Gastrocnemius medialis (tissue), 4 donors: ENCODE results near the gene KLHDC4. TPM values are rescaled to one million over a fixed set of nuclear protein-coding genes. Genes with fewer than 3 reads are reported as not detected.

Experiments
- ATAC-seq, 2 donors: fragments of 150-250 bp; one replicate each; pipeline ENCODE4 v1.9.1; 2016
- DNase-seq, 2 donors: peaks; one replicate each; pipeline ENCODE4 v3.0.0-alpha.2; 2019
- H3K27ac ChIP-seq, 4 donors: fragments of 200-600 bp; sonication (generic); 1 replicate in 1 of 4; 2 replicates in 3 of 4; pipeline ENCODE4 v1.5.1; 2016 to 2018; ENCODE audit warnings: mild to moderate bottlenecking in 2 of 4, moderate library complexity in 1 of 4
- H3K27me3 ChIP-seq, 3 donors: fragments of 200-600 bp; sonication (generic) in 2 of 3; 1 replicate in 1 of 3; 2 replicates in 2 of 3; pipeline versions ENCODE4 v1.5.1 to v1.6.0; 2016 to 2019; ENCODE audit warnings: mild to moderate bottlenecking in 1 of 3, moderate library complexity in 1 of 3
- H3K36me3 ChIP-seq, 2 donors: fragments of 200-600 bp; sonication (generic) in 1 of 2; one replicate each; pipeline ENCODE4 v1.5.1; 2017 to 2018
- H3K4me1 ChIP-seq, 2 donors: fragments of 200-600 bp; sonication (generic) in 1 of 2; one replicate each; pipeline ENCODE4 v1.5.1; 2016 to 2017; ENCODE audit warnings: mild to moderate bottlenecking in 2 of 2
- H3K4me3 ChIP-seq, 4 donors: fragments of 200-600 bp; sonication (generic) in 3 of 4; 1 replicate in 1 of 4; 2 replicates in 3 of 4; pipeline ENCODE4 v1.5.1; 2016 to 2019; ENCODE audit warnings: mild to moderate bottlenecking in 2 of 4
- H3K9me3 ChIP-seq, 3 donors: fragments of 200-600 bp; sonication (generic) in 2 of 3; 1 replicate in 1 of 3; 2 replicates in 2 of 3; pipeline ENCODE4 v1.5.1; 2016 to 2019
- POLR2A ChIP-seq, 2 donors: fragments of 450-650 bp; IDR thresholded peaks; one replicate each; pipeline ENCODE4 v1.6.1; 2017; ENCODE audit warnings: antibody characterized with exemption in 2 of 2, mild to moderate bottlenecking in 2 of 2, moderate library complexity in 2 of 2
- in situ Hi-C, 4 donors: fragments of 200-750 bp; cut with MboI; loops; one replicate each; pipeline versions ENCODE4 v1.15.0 to v1.8.0; 2017; ENCODE audit warnings: low sequenced_read_pairs in 4 of 4
- intact Hi-C: fragments of 100-400 bp; cut with DNase I; formaldehyde crosslinking; loops from one replicate; pipeline ENCODE4 v1.15.1; 2023; ENCODE audit warnings: low total_unique reads
- total RNA-seq, 4 donors: library from RNA; depleted of rRNA; stranded (reverse); fragments of >200 nt; gene quantifications; one replicate each; pipeline versions ENCODE4 v1.1.0 to v1.2.3, GENCODE V29; 2016
- TF ChIP-seq, protein P1 (sequence below), 5 experiments: fragments of 450-650 bp in 3 of 5; fragments of 200-600 bp in 2 of 5; sonication (generic) in 2 of 5; IDR thresholded peaks in 4 of 5; conservative IDR thresholded peaks in 1 of 5; 1 replicate in 4 of 5; 2 replicates in 1 of 5; pipeline ENCODE4 v1.5.1; 2016 to 2019; ENCODE audit warnings: antibody characterized with exemption in 5 of 5, mild to moderate bottlenecking in 3 of 5, moderate library complexity in 3 of 5

KLHDC4 gene
- total RNA-seq, 4 donors from 2014 or later: 8.2 to 12.7 (median 10.4) TPM

DNA sequence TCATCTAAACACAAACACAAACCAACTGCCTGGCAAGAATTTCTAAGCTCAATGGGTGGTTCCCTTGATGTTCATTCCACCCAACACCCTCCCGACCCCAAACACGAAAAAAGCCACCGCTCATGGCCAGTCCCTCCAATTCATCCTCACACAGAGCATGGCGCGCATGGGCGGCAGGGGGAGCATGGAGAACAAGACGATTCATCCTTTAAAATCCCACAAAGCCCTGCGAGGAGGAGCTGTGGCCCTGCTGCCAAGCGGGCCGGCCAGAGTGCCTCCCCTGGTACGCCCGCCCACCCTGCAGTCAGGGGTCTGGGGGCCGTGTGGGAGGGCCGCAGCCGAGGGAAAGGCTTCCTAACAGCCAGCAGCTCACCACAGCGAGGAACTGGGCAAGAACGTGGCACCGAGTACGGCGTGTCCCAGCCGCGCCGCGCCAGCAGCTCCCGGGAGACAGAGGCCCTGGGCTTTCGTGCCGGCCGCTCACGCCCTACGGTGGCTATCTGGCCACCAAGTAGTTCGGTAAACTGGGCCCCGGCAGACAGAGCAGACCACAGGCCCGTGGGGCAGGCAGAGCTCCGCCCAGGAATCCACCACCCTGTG, 60.9 kb downstream of the KLHDC4 start:
- no peaks in the 10 kb centered on the region for H3K27me3 ChIP-seq
- no peaks in the 10 kb centered on the region for H3K4me1 ChIP-seq
- intact Hi-C loops: no loop called here
- H3K9me3 ChIP-seq: no peaks in the 10 kb centered on the region
- peaks cover 0 to 30% of the 10 kb centered on the region in 2 donors for H3K36me3 ChIP-seq
- in situ Hi-C loops: no loop called here
- DNase-seq (no peak), ATAC-seq (no peak)
- TF ChIP-seq POLR2A (IDR thresholded peaks at IDR 0.05): no peak
- TF ChIP-seq, protein P1, sequence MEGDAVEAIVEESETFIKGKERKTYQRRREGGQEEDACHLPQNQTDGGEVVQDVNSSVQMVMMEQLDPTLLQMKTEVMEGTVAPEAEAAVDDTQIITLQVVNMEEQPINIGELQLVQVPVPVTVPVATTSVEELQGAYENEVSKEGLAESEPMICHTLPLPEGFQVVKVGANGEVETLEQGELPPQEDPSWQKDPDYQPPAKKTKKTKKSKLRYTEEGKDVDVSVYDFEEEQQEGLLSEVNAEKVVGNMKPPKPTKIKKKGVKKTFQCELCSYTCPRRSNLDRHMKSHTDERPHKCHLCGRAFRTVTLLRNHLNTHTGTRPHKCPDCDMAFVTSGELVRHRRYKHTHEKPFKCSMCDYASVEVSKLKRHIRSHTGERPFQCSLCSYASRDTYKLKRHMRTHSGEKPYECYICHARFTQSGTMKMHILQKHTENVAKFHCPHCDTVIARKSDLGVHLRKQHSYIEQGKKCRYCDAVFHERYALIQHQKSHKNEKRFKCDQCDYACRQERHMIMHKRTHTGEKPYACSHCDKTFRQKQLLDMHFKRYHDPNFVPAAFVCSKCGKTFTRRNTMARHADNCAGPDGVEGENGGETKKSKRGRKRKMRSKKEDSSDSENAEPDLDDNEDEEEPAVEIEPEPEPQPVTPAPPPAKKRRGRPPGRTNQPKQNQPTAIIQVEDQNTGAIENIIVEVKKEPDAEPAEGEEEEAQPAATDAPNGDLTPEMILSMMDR (IDR thresholded peaks at IDR 0.05 in 4 of 5, conservative IDR thresholded peaks at IDR 0.05 in 1 of 5): no peak
- no peak overlapping the region for H3K4me3 ChIP-seq
- H3K27ac ChIP-seq: no peak overlapping the region

DNA sequence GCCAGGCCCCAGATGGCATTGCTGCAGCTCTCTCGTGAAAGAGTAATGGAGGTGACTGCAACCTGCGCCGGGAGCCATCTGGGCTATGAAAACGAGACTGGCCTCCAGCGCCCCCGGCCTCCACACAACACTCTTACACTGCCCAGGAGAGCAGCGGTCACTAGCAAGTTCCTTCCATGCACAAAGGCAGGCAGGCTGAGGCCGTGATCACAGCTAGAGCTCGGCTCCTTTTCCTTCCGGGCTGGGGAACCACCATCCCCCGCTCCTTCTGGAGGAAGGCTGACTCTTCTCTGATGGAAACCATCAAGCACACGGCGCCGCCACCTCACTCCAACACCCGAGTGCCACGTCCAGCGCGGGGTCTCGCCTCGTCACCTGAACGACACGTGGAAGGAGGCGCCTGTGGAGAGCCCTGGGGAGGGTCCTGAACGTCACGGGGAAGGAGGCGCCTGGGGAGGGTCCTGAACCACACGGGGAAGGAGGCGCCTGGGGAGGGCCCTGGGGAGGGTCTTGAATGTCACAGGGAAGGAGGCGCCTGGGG, 61.9 kb downstream of the KLHDC4 start:
- H3K36me3 ChIP-seq: peaks cover 0 to 20% of the 10 kb centered on the region in 2 donors
- intact Hi-C loops: no loop called here
- no peak overlapping the region for H3K4me3 ChIP-seq
- TF ChIP-seq, protein P1 (IDR thresholded peaks at IDR 0.05 in 4 of 5, conservative IDR thresholded peaks at IDR 0.05 in 1 of 5): no peak
- TF ChIP-seq POLR2A (IDR thresholded peaks at IDR 0.05): no peak
- H3K9me3 ChIP-seq: no peaks in the 10 kb centered on the region
- no peaks in the 10 kb centered on the region for H3K27me3 ChIP-seq
- no peak for ATAC-seq
- H3K4me1 ChIP-seq: no peaks in the 10 kb centered on the region
- in situ Hi-C loops: no loop called here
- no peak for DNase-seq
- H3K27ac ChIP-seq: no peak overlapping the region

DNA sequence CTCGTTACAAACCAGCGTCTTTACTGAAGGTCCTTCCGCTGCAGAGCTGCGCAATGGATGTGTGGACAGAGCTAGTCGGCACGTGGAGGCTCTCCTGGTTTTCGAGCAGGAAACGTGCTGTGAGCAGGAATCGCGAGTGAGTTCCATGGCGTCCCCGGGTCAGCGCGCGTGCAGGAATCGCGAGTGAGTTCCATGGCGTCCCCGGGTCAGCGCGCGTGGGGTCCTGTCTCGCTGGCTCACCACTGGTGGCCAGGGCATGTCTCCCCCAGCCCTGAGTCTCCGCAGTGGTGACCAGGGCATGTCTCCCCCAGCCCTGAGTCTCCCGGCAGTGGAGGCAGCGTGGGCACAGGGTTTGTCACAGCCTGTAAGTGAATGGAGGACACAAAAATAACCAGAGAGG, 62.7 kb downstream of the KLHDC4 start:
- intact Hi-C loops: no loop called here

DNA sequence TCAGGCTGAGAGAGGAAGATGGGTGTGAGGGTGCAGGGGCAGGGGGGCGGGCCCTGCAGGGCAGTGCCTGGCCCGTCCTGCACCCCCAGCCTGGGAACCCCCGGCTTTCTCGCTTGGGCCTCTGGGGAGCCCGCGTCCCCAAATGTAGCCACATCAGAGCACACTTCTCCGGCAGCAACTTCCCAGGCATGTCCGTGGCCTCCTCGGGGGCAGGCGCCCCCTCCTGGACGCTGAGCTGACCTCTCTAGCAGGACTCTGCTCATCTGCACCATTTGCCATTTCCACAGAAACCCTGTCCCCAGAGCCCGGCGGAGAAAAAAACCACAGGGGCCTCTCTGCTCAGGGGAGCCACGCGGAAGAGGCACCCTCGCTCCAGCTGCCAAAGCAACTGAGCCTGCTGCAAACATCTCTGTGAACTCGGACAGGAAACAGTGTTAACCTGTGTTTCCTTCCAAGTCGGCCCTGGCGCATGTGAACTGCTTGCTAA, 63.4 kb downstream of the KLHDC4 start:
- Histone ChIP-seq H3K4me1 (no peaks in the 10 kb centered on the region), H3K9me3 (no peaks in the 10 kb centered on the region), H3K4me3 (no peak overlapping the region), H3K27me3 (no peaks in the 10 kb centered on the region), H3K27ac (no peak overlapping the region), H3K36me3 (peaks cover 0 to 8% of the 10 kb centered on the region in 2 donors)
- intact Hi-C loops (no loop called here), in situ Hi-C loops (no loop called here)
- no peak for TF ChIP-seq POLR2A (IDR thresholded peaks at IDR 0.05)
- TF ChIP-seq, protein P1 (IDR thresholded peaks at IDR 0.05 in 4 of 5, conservative IDR thresholded peaks at IDR 0.05 in 1 of 5): peak in 2 of 5 experiments; percentile 10 to 32
- ATAC-seq (no peak), DNase-seq (no peak)

More for the DNA sequence above, 62.7 kb downstream of the KLHDC4 start:
- TF ChIP-seq, protein P1 (IDR thresholded peaks at IDR 0.05 in 4 of 5, conservative IDR thresholded peaks at IDR 0.05 in 1 of 5): no peak
- no peak for TF ChIP-seq POLR2A (IDR thresholded peaks at IDR 0.05)
- Histone ChIP-seq H3K36me3 (peaks cover 0 to 15% of the 10 kb centered on the region in 2 donors), H3K4me1 (no peaks in the 10 kb centered on the region), H3K27ac (no peak overlapping the region), H3K4me3 (no peak overlapping the region), H3K27me3 (no peaks in the 10 kb centered on the region), H3K9me3 (no peaks in the 10 kb centered on the region)
- DNase-seq (no peak), ATAC-seq (no peak)
- in situ Hi-C loops: no loop called here
